Activated CD4-positive, alpha-beta T cell treated with anti-CD3 and anti-CD28 coated beads for 36 hours (primary cell): ENCODE results near the gene PIKFYVE. TPM values are rescaled to one million over a fixed set of nuclear protein-coding genes. Genes with fewer than 3 reads are reported as not detected.

Experiments
- ATAC-seq: fragments of 200-7000 bp; cut with Tn5 transposase; one replicate; pipeline ENCODE4 v1.10.0; 2021; ENCODE audit warnings: mild to moderate bottlenecking, moderate library complexity
- CTCF ChIA-PET: fragments of 350-600 bp; sonication (Branson Sonifier 250); formaldehyde crosslinking; loops from one replicate; lab custom pipeline; 2021; ENCODE audit warnings: antibody characterized with exemption; lab: Charles Lee
- POLR2A ChIA-PET: fragments of 350-600 bp; sonication (Branson Sonifier 250); formaldehyde crosslinking; loops from one replicate; lab custom pipeline; 2021; ENCODE audit warnings: antibody characterized with exemption, inconsistent platforms; lab: Charles Lee
- DNase-seq: peaks from one replicate; pipeline ENCODE4 v3.0.0-alpha.2; 2020
- H3K27ac Mint-ChIP-seq: one replicate; pipeline ENCODE4 v1.8.0; 2021; ENCODE audit warnings: mixed read lengths
- H3K27me3 Mint-ChIP-seq: one replicate; pipeline ENCODE4 v1.8.0; 2021; ENCODE audit warnings: mixed read lengths
- H3K36me3 Mint-ChIP-seq: one replicate; pipeline ENCODE4 v1.8.0; 2021; ENCODE audit warnings: low read depth, mixed read lengths
- H3K4me1 Mint-ChIP-seq: one replicate; pipeline ENCODE4 v1.8.0; 2021; ENCODE audit warnings: mixed read lengths
- H3K4me3 Mint-ChIP-seq: one replicate; pipeline ENCODE4 v1.8.0; 2021; ENCODE audit warnings: mild to moderate bottlenecking, moderate library complexity, mixed read lengths
- H3K9me3 Mint-ChIP-seq: one replicate; pipeline ENCODE4 v1.8.0; 2021; ENCODE audit warnings: low read depth, mixed read lengths
- intact Hi-C, 2 experiments: fragments of 100-400 bp; cut with DNase I in 1 of 2; cut with micrococcal nuclease in 1 of 2; formaldehyde crosslinking; loops; one replicate each; pipeline versions ENCODE4 v1.14.2 to v1.15.1; 2022 to 2024; cut with DNase I, micrococcal nuclease
- total RNA-seq, 2 experiments: library from RNA; stranded (reverse); gene quantifications; one replicate each; pipeline ENCODE4 v1.2.3, GENCODE V29; 2021

PIKFYVE gene
- total RNA-seq, 2 experiments from 2014 or later: 19.3 to 21.5 TPM

- intact Hi-C loops: no loop called here
- ChIA-PET POLR2A (no interaction called here), CTCF (no interaction called here)
- Mint-ChIP-seq H3K4me3 (no peak overlapping the region), H3K27ac (no peak overlapping the region), H3K9me3 (no peaks in the 10 kb centered on the region), H3K4me1 (no peaks in the 10 kb centered on the region), H3K36me3 (peaks cover 30% of the 10 kb centered on the region), H3K27me3 (no peaks in the 10 kb centered on the region)
- DNase-seq (no peak), ATAC-seq (no peak)
These were observed 20.3 kb upstream of the PIKFYVE start for GRCh38 chr2:208245746-208246145.

- Mint-ChIP-seq H3K36me3 (peaks cover 38% of the 10 kb centered on the region), H3K9me3 (no peaks in the 10 kb centered on the region), H3K4me3 (no peak overlapping the region), H3K27ac (no peak overlapping the region), H3K4me1 (peaks cover 10% of the 10 kb centered on the region), H3K27me3 (no peaks in the 10 kb centered on the region)
- ChIA-PET POLR2A (no interaction called here), CTCF (interaction anchor here (1.6 kb wide), 1 partner anchor 73 kb away, joined by 3 read pairs; no protein-coding TSS in a partner anchor)
- intact Hi-C loops: no loop called here
- DNase-seq: no peak
- no peak for ATAC-seq
These were observed 17.5 kb upstream of the PIKFYVE start for GRCh38 chr2:208248601-208249000.

GRCh38 chr2:208249296-208249695 lies 16.8 kb upstream of the PIKFYVE start:
- Mint-ChIP-seq H3K36me3 (peaks cover 41% of the 10 kb centered on the region), H3K4me1 (peaks cover 15% of the 10 kb centered on the region), H3K9me3 (no peaks in the 10 kb centered on the region), H3K27ac (no peak overlapping the region), H3K27me3 (no peaks in the 10 kb centered on the region), H3K4me3 (no peak overlapping the region)
- POLR2A ChIA-PET: no interaction called here
- no peak for ATAC-seq
- intact Hi-C loops: no loop called here
- no peak for DNase-seq
- CTCF ChIA-PET: interaction anchor here (1.6 kb wide), 1 partner anchor 74 kb away, joined by 3 read pairs; no protein-coding TSS in a partner anchor

GRCh38 chr2:208250388-208250787 lies 15.7 kb upstream of the PIKFYVE start:
- CTCF ChIA-PET: interaction anchor here (0.6 to 1.6 kb wide), 2 partner anchors 61 to 75 kb away, joined by 3 to 4 read pairs; no protein-coding TSS in a partner anchor
- peaks cover 37% of the 10 kb centered on the region for H3K36me3 Mint-ChIP-seq
- no peak for ATAC-seq
- H3K27ac Mint-ChIP-seq: no peak overlapping the region
- POLR2A ChIA-PET: no interaction called here
- H3K27me3 Mint-ChIP-seq: no peaks in the 10 kb centered on the region
- peaks cover 15% of the 10 kb centered on the region for H3K4me1 Mint-ChIP-seq
- H3K9me3 Mint-ChIP-seq: no peaks in the 10 kb centered on the region
- DNase-seq: no peak
- intact Hi-C loops: loop anchor here in 1 of 2 experiments (5.0 kb wide), 1 partner anchor 62 kb away; no protein-coding TSS in a partner anchor
- H3K4me3 Mint-ChIP-seq: no peak overlapping the region

GRCh38 chr2:208251098-208251497 lies 15.0 kb upstream of the PIKFYVE start:
- peaks cover 37% of the 10 kb centered on the region for H3K36me3 Mint-ChIP-seq
- H3K4me3 Mint-ChIP-seq: no peak overlapping the region
- intact Hi-C loops: loop anchor here in 1 of 2 experiments (5.0 kb wide), 1 partner anchor 61 kb away; no protein-coding TSS in a partner anchor
- POLR2A ChIA-PET: no interaction called here
- ATAC-seq (no peak), DNase-seq (no peak)
- H3K27ac Mint-ChIP-seq: no peak overlapping the region
- H3K4me1 Mint-ChIP-seq: peaks cover 18% of the 10 kb centered on the region
- CTCF ChIA-PET: interaction anchor here (0.6 to 6.0 kb wide), 2 partner anchors 16 to 62 kb away, joined by 4 to 49 read pairs; partner anchors contain the start of gene PIKFYVE
- H3K9me3 Mint-ChIP-seq: no peaks in the 10 kb centered on the region
- H3K27me3 Mint-ChIP-seq: no peaks in the 10 kb centered on the region

- ChIA-PET POLR2A (interaction anchor here (1.6 kb wide), 1 partner anchor 13 kb away, joined by 6 read pairs; the partner anchor contains the start of gene PIKFYVE), CTCF (interaction anchor here (0.7 to 6.0 kb wide), 5 partner anchors 10 to 77 kb away, joined by 3 to 49 read pairs (median 9); partner anchors contain the start of gene PIKFYVE)
- H3K4me1 Mint-ChIP-seq: peaks cover 18% of the 10 kb centered on the region
- DNase-seq (no peak), ATAC-seq (no peak)
- H3K9me3 Mint-ChIP-seq: no peaks in the 10 kb centered on the region
- intact Hi-C loops: loop anchor here in 1 of 2 experiments (5.0 kb wide), 1 partner anchor 59 kb away; no protein-coding TSS in a partner anchor
- H3K27ac Mint-ChIP-seq: no peak overlapping the region
- H3K36me3 Mint-ChIP-seq: peaks cover 33% of the 10 kb centered on the region
- H3K27me3 Mint-ChIP-seq: no peaks in the 10 kb centered on the region
- H3K4me3 Mint-ChIP-seq: peak overlapping the region; percentile 85
These were observed 13.2 kb upstream of the PIKFYVE start for GRCh38 chr2:208252716-208253492.

GRCh38 chr2:208253600-208254117 lies 12.4 kb upstream of the PIKFYVE start:
- CTCF ChIA-PET: interaction anchor here (0.6 to 6.0 kb wide), 12 partner anchors 9 to 96 kb away, joined by 3 to 49 read pairs (median 3); partner anchors contain the start of gene PIKFYVE
- intact Hi-C loops: loop anchor here (1.0 to 5.0 kb wide), 4 partner anchors 59 to 153 kb away; no protein-coding TSS in a partner anchor
- ATAC-seq (no peak), DNase-seq (no peak)
- Mint-ChIP-seq H3K4me1 (peaks cover 18% of the 10 kb centered on the region), H3K9me3 (no peaks in the 10 kb centered on the region), H3K36me3 (peaks cover 27% of the 10 kb centered on the region), H3K4me3 (peak overlapping the region; percentile 85), H3K27ac (peak overlapping the region; percentile 69), H3K27me3 (no peaks in the 10 kb centered on the region)
- POLR2A ChIA-PET: interaction anchor here (0.6 to 1.6 kb wide), 2 partner anchors 12 to 76 kb away, joined by 3 to 6 read pairs; partner anchors contain the start of gene PIKFYVE

GRCh38 chr2:208254118-208254870 lies 11.8 kb upstream of the PIKFYVE start:
- Mint-ChIP-seq H3K27me3 (no peaks in the 10 kb centered on the region), H3K27ac (peak overlapping the region; percentile 42), H3K4me3 (peak overlapping the region; percentile 85), H3K4me1 (peaks cover 18% of the 10 kb centered on the region), H3K9me3 (no peaks in the 10 kb centered on the region), H3K36me3 (peaks cover 25% of the 10 kb centered on the region)
- intact Hi-C loops: loop anchor here (1.0 to 5.0 kb wide), 4 partner anchors 58 to 153 kb away; no protein-coding TSS in a partner anchor
- CTCF ChIA-PET: interaction anchor here (0.6 to 6.0 kb wide), 13 partner anchors 8 to 627 kb away, joined by 3 to 49 read pairs (median 3); partner anchors contain the start of gene PIKFYVE
- peak; percentile 88 for DNase-seq
- POLR2A ChIA-PET: interaction anchor here (0.6 to 1.6 kb wide), 2 partner anchors 11 to 76 kb away, joined by 3 to 6 read pairs; partner anchors contain the start of gene PIKFYVE
- peak; percentile 71 for ATAC-seq

- CTCF ChIA-PET: interaction anchor here (0.6 to 6.0 kb wide), 9 partner anchors 12 to 628 kb away, joined by 3 to 49 read pairs (median 5); partner anchors contain the start of gene PIKFYVE
- Mint-ChIP-seq H3K4me1 (peaks cover 18% of the 10 kb centered on the region), H3K4me3 (peak within 1 kb of the TSS; percentile 85), H3K27ac (peak within 1 kb of the TSS; percentile 42), H3K36me3 (peaks cover 20% of the 10 kb centered on the region), H3K27me3 (no peaks in the 10 kb centered on the region), H3K9me3 (no peaks in the 10 kb centered on the region)
- peak; percentile 80 for ATAC-seq
- POLR2A ChIA-PET: interaction anchor here (1.6 kb wide), 1 partner anchor 11 kb away, joined by 6 read pairs; the partner anchor contains the start of gene PIKFYVE
- intact Hi-C loops: loop anchor here (1.0 to 5.0 kb wide), 9 partner anchors 10 to 952 kb away; partner anchors contain the start of genes CCNYL1 (in 1 of the 2) and PIKFYVE (in 1 of the 2)
- peak; percentile 97 for DNase-seq
These were observed 11.0 kb upstream of the PIKFYVE start, which contains the start of gene IDH1 for GRCh38 chr2:208254871-208255556. TSS of gene IDH1 (minus strand) at chr2:208255071. CDS start at chr2:208251551, 3,520 bp downstream.
